ENCODE data around the gene CCDC57. TPM values are rescaled to one million over a fixed set of nuclear protein-coding genes. Genes with fewer than 3 reads are reported as not detected.
A peak's percentile ranks its signal among the peaks of the same experiment; 100 is the strongest.

The CCDC57 gene
- total and polyA plus RNA-seq, 2 of the 8 experiments (the other 6 are each of a cell fraction or from before 2014, with no cell fraction given): 8.4 to 12.9 TPM

- POLR2A ChIA-PET (ENCODE audit: partially characterized antibody): interaction anchor here (0.7 to 4.2 kb wide), 16 partner anchors 9 to 69 kb away, joined by 3 to 21 read pairs (median 6); partner anchors contain the start of genes DUS1L, GPS1 and RFNG
- H3K18ac ChIP-seq (ENCODE audit: extremely low read depth, low read length): no peak overlapping the region
- no peaks in the 10 kb centered on the region for H3K9me3 ChIP-seq (ENCODE audit: insufficient read depth in 2 of 2, low read depth in 1 of 2, low read length in 1 of 2)
- H3K27me3 ChIP-seq (replicated peaks in 1 of 4; ENCODE audit: control insufficient read depth in 3 of 4, extremely low read depth in 1 of 4, insufficient read depth in 3 of 4, low read length in 3 of 4): no peaks in the 10 kb centered on the region
- H3K9ac ChIP-seq (replicated peaks in 1 of 4; ENCODE audit: extremely low read depth in 1 of 4, low read depth in 3 of 4, low read length in 3 of 4): no peak overlapping the region; a peak in 1 of 7 replicates
- peak overlapping the region; percentile 62; the same call in 1 of the 2 replicates for H4K8ac ChIP-seq (ENCODE audit: extremely low read depth, insufficient read depth, low read length)
- H3K14ac ChIP-seq (ENCODE audit: insufficient read length): no peak overlapping the region
- H3K4me2 ChIP-seq (ENCODE audit: insufficient read depth in 1 of 2, low read depth in 2 of 2, low read length in 2 of 2): no peak overlapping the region; a peak in 2 of 4 replicates
- no peak overlapping the region for H4K5ac ChIP-seq (ENCODE audit: insufficient read length, low read depth, low read length)
- no peak for DNase-seq (ENCODE audit: low read depth in 1 of 2, low spot score in 2 of 2)
- H2AFZ ChIP-seq (ENCODE audit: low read length): no peak overlapping the region
- peaks cover 14% of the 10 kb centered on the region; the same call in 1 of the 2 replicates for H3K23me2 ChIP-seq (ENCODE audit: low read depth, low read length)
- H2BK120ac ChIP-seq (replicated peaks; ENCODE audit: low read depth, low read length): no peak overlapping the region
- peaks cover 12 to 53% of the 10 kb centered on the region in 2 experiments for H4K20me1 ChIP-seq (replicated peaks in 1 of 2; ENCODE audit: control insufficient read depth in 1 of 2, insufficient read depth in 2 of 2, low read length in 2 of 2)
- H2AK5ac ChIP-seq (ENCODE audit: low read depth, low read length): no peak overlapping the region
- no peak for FAIRE-seq
- no peak overlapping the region for H2BK15ac ChIP-seq (ENCODE audit: low read length)
- CTCF ChIA-PET (ENCODE audit: partially characterized antibody): interaction anchor here (0.6 to 1.6 kb wide), 8 partner anchors 9 to 147 kb away, joined by 3 to 6 read pairs (median 4); no protein-coding TSS in a partner anchor
- H3K23ac ChIP-seq (ENCODE audit: insufficient read length): no peak overlapping the region
- TF ChIP-seq NANOG (IDR thresholded peaks at IDR 0.05; ENCODE audit: insufficient read depth, low read depth, low read length, poor library complexity, severe bottlenecking) (no peak), PHF8 (conservative IDR thresholded peaks at IDR 0.05; ENCODE audit: low read depth, low read length) (no peak), ZNF274 (IDR thresholded peaks at IDR 0.05; ENCODE audit: borderline replicate concordance, extremely low read depth, low read length) (no peak), MAFK (IDR thresholded peaks at IDR 0.05; ENCODE audit: low read depth, low read length) (no peak), SUZ12 (IDR thresholded peaks at IDR 0.05; ENCODE audit: low read length) (no peak), EZH2 (IDR thresholded peaks at IDR 0.05; ENCODE audit: low read depth, low read length, severe bottlenecking) (no peak)
- 0 out of 2 replicates have a peak overlapping the region, but pooled peaks have one; percentile 30 for H3K27ac ChIP-seq (ENCODE audit: low read depth, low read length)
- H3K79me1 ChIP-seq (ENCODE audit: low read depth, low read length): peaks cover 19% of the 10 kb centered on the region
- H3K4me1 ChIP-seq (replicated peaks in 1 of 4; ENCODE audit: control insufficient read depth in 3 of 4, insufficient read depth in 4 of 4, low read length in 3 of 4): peaks cover 0 to 21% (median 16%) of the 10 kb centered on the region in 4 experiments; a peak in 6 of 7 replicates
- no peak overlapping the region for H4K91ac ChIP-seq (replicated peaks; ENCODE audit: insufficient read length, low read length)
- H2BK5ac ChIP-seq (ENCODE audit: low read depth, low read length): peak overlapping the region; percentile 60; the same call in 1 of the 2 replicates
- WGBS, 2 experiments (ENCODE audit: extremely low coverage in 1 of 2, insufficient coverage in 1 of 2, insufficient read length in 1 of 2, insufficient replicate concordance in 2 of 2, low coverage in 1 of 2, low lambda C conversion rate in 2 of 2, missing lambda C conversion rate in 1 of 2): 90% methylated on average over 23 of the region's 37 CpGs; no CpG with 5 or more reads in 1 of the 2 experiments
- peaks cover 39 to 58% (median 53%) of the 10 kb centered on the region in 4 experiments for H3K36me3 ChIP-seq (ENCODE audit: control insufficient read depth in 2 of 4, insufficient read depth in 4 of 4, low read length in 3 of 4)
- H3K56ac ChIP-seq (replicated peaks; ENCODE audit: insufficient read length, low read depth, low read length): no peak overlapping the region
- H2BK20ac ChIP-seq (ENCODE audit: low read length): no peak overlapping the region
- H3K4ac ChIP-seq (replicated peaks; ENCODE audit: insufficient read length, low read depth, low read length): no peak overlapping the region
- peaks cover 15 to 45% of the 10 kb centered on the region in 2 experiments; a peak in 3 of 4 replicates for H3K79me2 ChIP-seq (ENCODE audit: control insufficient read depth in 1 of 2, insufficient read depth in 2 of 2, low read length in 2 of 2)
- 0 out of 8 replicates have a peak overlapping the region, but pooled peaks of 2 of the 4 experiments have one; percentile 5 to 11 for H3K4me3 ChIP-seq (ENCODE audit: extremely low read depth in 1 of 4, insufficient read depth in 2 of 4, low read depth in 3 of 4, low read length in 4 of 4)
- no peak overlapping the region for H2BK12ac ChIP-seq (ENCODE audit: low read depth, low read length)
These were observed 117.5 kb downstream of the CCDC57 start for GRCh38 chr17:82094931-82095776.
